Spinal cord (tissue), 10 donors: ENCODE measurements around the gene UBTD2. TPM values are rescaled to one million over a fixed set of nuclear protein-coding genes. Genes with fewer than 3 reads are reported as not detected.

ENCODE experiments used
- DNase-seq, 6 donors: peaks; one replicate each; pipeline versions ENCODE4 v3.0.0 to v3.0.0-alpha.2; 2013 to 2015; ENCODE audit warnings: low spot score in 6 of 6, low read depth in 4 of 6
- H3K27ac ChIP-seq: one replicate; pipeline ENCODE4 v1.5.1; 2013; ENCODE audit warnings: low read depth, low read length, control low read depth
- H3K27me3 ChIP-seq: one replicate; pipeline ENCODE4 v1.6.1; 2013; ENCODE audit warnings: low read length; ENCODE audit not compliant: control insufficient read depth, insufficient read depth
- H3K36me3 ChIP-seq: one replicate; pipeline ENCODE4 v1.6.1; 2013; ENCODE audit warnings: low read length; ENCODE audit not compliant: control insufficient read depth, insufficient read depth
- H3K4me1 ChIP-seq: one replicate; pipeline ENCODE4 v1.6.1; 2013; ENCODE audit warnings: low read length; ENCODE audit not compliant: control insufficient read depth, insufficient read depth
- H3K4me3 ChIP-seq: one replicate; pipeline ENCODE4 v1.5.1; 2013; ENCODE audit warnings: low read depth, low read length, control low read depth
- H3K9me3 ChIP-seq: one replicate; pipeline ENCODE4 v1.6.1; 2013; ENCODE audit warnings: low read length; ENCODE audit not compliant: control insufficient read depth, insufficient read depth
- WGBS: methylation state at CpG from one replicate; pipeline ENCODE4 v1.1.5; 2013; ENCODE audit warnings: missing lambda C conversion rate; ENCODE audit not compliant: insufficient coverage; 5-methylcytosine and 5-hydroxymethylcytosine counted together
- polyA plus RNA-seq, 2 donors: library from polyadenylated mRNA; unstranded; fragments of 120-200 nt; gene quantifications; one replicate each; pipeline ENCODE4 v1.2.1, GENCODE V29; 2013; ENCODE audit not compliant: insufficient read length in 2 of 2
- total RNA-seq, 2 donors: library from RNA; depleted of rRNA in 1 of 2; stranded (reverse); fragments of 120-200 nt in 1 of 2; fragments of >200 nt in 1 of 2; gene quantifications; one replicate each; pipeline versions ENCODE4 v1.2.3 to v1.2.4, GENCODE V29; 2013 to 2014
- donor health status: healthy.

UBTD2 gene
- total and polyA plus RNA-seq, 4 donors: 37.7 to 54.0 (median 44.3) TPM

- Histone ChIP-seq H3K36me3 (no peaks in the 10 kb centered on the region), H3K27me3 (no peaks in the 10 kb centered on the region), H3K27ac (no peak overlapping the region), H3K4me1 (no peaks in the 10 kb centered on the region), H3K9me3 (no peaks in the 10 kb centered on the region), H3K4me3 (no peak overlapping the region)
- no CpG with 5 or more reads among the region's 1 CpG for WGBS
- no peak for DNase-seq
These were observed 28.7 kb upstream of the UBTD2 start for GRCh38 chr5:172312286-172312685.

- H3K36me3 ChIP-seq: no peaks in the 10 kb centered on the region
- H3K27me3 ChIP-seq: no peaks in the 10 kb centered on the region
- no peaks in the 10 kb centered on the region for H3K4me1 ChIP-seq
- no peaks in the 10 kb centered on the region for H3K9me3 ChIP-seq
- no peak for DNase-seq
- H3K4me3 ChIP-seq: no peak overlapping the region
- 100% methylated on average over 1 of the region's 4 CpGs for WGBS
- H3K27ac ChIP-seq: no peak overlapping the region
These were observed 28.0 kb upstream of the UBTD2 start for GRCh38 chr5:172311605-172312004.

- 100% methylated on average over 4 of the region's 7 CpGs for whole genome bisulfite sequencing
These were observed 27.5 kb upstream of the UBTD2 start for GRCh38 chr5:172311026-172311425.

GRCh38 chr5:172305380-172305779 lies 21.8 kb upstream of the UBTD2 start:
- Histone ChIP-seq H3K27me3 (no peaks in the 10 kb centered on the region), H3K27ac (no peak overlapping the region), H3K9me3 (no peaks in the 10 kb centered on the region), H3K4me1 (no peaks in the 10 kb centered on the region), H3K36me3 (no peaks in the 10 kb centered on the region), H3K4me3 (no peak overlapping the region)
- no peak for DNase-seq
- no CpG with 5 or more reads among the region's 2 CpGs for WGBS

More at GRCh38 chr5:172311026-172311425, 27.5 kb upstream of the UBTD2 start:
- no peak for DNase-seq
- Histone ChIP-seq H3K27ac (no peak overlapping the region), H3K4me1 (no peaks in the 10 kb centered on the region), H3K36me3 (no peaks in the 10 kb centered on the region), H3K27me3 (no peaks in the 10 kb centered on the region), H3K4me3 (no peak overlapping the region), H3K9me3 (no peaks in the 10 kb centered on the region)

GRCh38 chr5:172303572-172304335 lies 20.2 kb upstream of the UBTD2 start:
- Histone ChIP-seq H3K27ac (no peak overlapping the region), H3K9me3 (no peaks in the 10 kb centered on the region), H3K27me3 (no peaks in the 10 kb centered on the region), H3K4me1 (no peaks in the 10 kb centered on the region), H3K36me3 (no peaks in the 10 kb centered on the region), H3K4me3 (no peak overlapping the region)
- WGBS: no CpG with 5 or more reads among the region's 3 CpGs
- no peak for DNase-seq

GRCh38 chr5:172303162-172303561 lies 19.6 kb upstream of the UBTD2 start:
- no peaks in the 10 kb centered on the region for H3K9me3 ChIP-seq
- no peak overlapping the region for H3K4me3 ChIP-seq
- WGBS: 21% methylated on average over 4 of the region's 5 CpGs
- H3K27ac ChIP-seq: no peak overlapping the region
- DNase-seq: no peak
- no peaks in the 10 kb centered on the region for H3K27me3 ChIP-seq
- H3K36me3 ChIP-seq: no peaks in the 10 kb centered on the region
- no peaks in the 10 kb centered on the region for H3K4me1 ChIP-seq

- no peaks in the 10 kb centered on the region for H3K36me3 ChIP-seq
- no peaks in the 10 kb centered on the region for H3K27me3 ChIP-seq
- H3K27ac ChIP-seq: no peak overlapping the region
- no peak overlapping the region for H3K4me3 ChIP-seq
- no peaks in the 10 kb centered on the region for H3K4me1 ChIP-seq
- 79% methylated on average over 8 of the region's 9 CpGs for WGBS
- DNase-seq: no peak
- H3K9me3 ChIP-seq: no peaks in the 10 kb centered on the region
These were observed 18.6 kb upstream of the UBTD2 start for GRCh38 chr5:172302047-172302710.

- Histone ChIP-seq H3K36me3 (no peaks in the 10 kb centered on the region), H3K4me1 (no peaks in the 10 kb centered on the region), H3K27me3 (no peaks in the 10 kb centered on the region), H3K9me3 (no peaks in the 10 kb centered on the region), H3K4me3 (no peak overlapping the region), H3K27ac (no peak overlapping the region)
- WGBS: no CpG with 5 or more reads among the region's 2 CpGs
- no peak for DNase-seq
These were observed 16.4 kb upstream of the UBTD2 start for GRCh38 chr5:172299916-172300439.

GRCh38 chr5:172294831-172295230 lies 11.3 kb upstream of the UBTD2 start:
- DNase-seq: no peak
- Histone ChIP-seq H3K4me1 (peaks cover 6% of the 10 kb centered on the region), H3K27ac (no peak overlapping the region), H3K36me3 (no peaks in the 10 kb centered on the region), H3K4me3 (no peak overlapping the region), H3K27me3 (no peaks in the 10 kb centered on the region), H3K9me3 (no peaks in the 10 kb centered on the region)
